GM21619 (cell line): ENCODE measurements around the gene SERINC2.

Experiments
- ATAC-seq: cut with Tn5 transposase; IDR thresholded peaks from one replicate; pipeline ENCODE4 v1.9.1; 2021; ENCODE audit not compliant: unreplicated experiment

SERINC2 gene

DNA sequence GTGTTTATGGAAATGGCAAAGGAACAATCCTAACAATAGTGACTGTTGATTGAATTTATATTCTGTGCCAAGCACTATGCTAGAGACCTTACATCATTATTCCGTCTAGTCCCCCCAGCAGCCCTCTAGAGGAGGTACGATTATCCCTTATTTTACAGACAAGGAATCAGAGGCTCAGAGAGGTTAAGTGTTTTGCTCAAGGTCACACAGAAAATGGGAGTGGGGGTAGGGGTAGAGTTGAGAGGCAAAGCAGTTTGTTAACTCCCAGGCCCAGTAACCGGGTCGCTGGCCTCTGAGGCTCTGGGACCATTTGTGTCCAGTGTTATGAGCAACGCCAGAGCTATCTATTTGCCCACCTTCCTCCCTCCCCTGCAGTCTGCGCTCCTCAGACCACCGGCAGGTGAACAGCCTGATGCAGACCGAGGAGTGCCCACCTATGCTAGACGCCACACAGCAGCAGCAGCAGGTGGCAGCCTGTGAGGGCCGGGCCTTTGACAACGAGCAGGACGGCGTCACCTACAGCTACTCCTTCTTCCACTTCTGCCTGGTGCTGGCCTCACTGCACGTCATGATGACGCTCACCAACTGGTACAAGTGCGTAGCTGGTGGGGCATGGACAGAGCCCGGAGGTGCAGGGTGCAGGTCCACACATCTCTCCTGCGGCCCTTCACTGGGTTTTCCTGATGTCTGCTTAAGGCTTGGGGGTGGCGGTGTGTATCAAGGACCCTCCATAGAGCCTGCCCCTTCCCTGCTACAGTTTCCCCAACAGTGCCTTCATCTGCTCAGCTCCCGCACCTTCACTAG lies 19.8 kb downstream of the SERINC2 start:
- ATAC-seq: no peak

DNA sequence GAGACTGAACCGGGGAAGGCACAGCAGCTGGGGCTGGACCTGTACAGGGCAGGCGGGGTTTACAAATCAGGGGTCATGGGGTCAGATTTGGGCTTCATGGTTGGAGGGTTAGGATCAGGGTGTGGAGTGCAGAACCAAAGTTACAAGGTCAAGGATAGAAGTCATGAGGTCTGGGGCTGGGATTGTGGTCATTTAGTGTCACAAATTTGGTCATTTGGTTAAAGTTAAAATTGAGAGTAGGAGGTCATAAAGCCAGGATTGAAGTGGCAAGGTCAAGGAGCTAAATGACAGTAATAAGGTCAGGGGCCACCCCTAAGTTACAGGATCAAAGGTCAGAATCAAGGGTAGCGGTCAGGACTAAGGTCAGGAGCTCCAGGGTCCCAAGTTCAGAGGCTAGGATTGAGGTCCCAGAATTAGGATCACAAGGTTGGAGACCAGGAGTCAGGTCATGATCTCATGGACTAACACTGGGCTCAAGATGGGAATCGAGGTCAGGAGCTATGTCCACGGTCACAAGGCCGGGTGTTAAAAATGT lies 20.4 kb downstream of the SERINC2 start:
- ATAC-seq: no peak

DNA sequence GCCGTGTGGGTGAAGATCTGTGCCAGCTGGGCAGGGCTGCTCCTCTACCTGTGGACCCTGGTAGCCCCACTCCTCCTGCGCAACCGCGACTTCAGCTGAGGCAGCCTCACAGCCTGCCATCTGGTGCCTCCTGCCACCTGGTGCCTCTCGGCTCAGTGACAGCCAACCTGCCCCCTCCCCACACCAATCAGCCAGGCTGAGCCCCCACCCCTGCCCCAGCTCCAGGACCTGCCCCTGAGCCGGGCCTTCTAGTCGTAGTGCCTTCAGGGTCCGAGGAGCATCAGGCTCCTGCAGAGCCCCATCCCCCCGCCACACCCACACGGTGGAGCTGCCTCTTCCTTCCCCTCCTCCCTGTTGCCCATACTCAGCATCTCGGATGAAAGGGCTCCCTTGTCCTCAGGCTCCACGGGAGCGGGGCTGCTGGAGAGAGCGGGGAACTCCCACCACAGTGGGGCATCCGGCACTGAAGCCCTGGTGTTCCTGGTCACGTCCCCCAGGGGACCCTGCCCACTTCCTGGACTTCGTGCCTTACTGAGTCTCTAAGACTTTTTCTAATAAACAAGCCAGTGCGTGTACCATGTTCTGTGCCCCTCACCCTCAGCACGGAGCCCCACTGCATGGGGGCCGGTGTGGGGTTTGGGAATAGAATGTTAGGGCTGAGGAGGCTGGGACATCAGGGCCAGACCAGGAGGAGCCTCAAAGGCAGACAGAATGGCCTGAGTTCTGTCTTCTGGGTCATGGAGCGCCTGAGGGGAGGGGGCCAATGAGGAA lies 21.3 kb downstream of the SERINC2 start:
- ATAC-seq: no peak

DNA sequence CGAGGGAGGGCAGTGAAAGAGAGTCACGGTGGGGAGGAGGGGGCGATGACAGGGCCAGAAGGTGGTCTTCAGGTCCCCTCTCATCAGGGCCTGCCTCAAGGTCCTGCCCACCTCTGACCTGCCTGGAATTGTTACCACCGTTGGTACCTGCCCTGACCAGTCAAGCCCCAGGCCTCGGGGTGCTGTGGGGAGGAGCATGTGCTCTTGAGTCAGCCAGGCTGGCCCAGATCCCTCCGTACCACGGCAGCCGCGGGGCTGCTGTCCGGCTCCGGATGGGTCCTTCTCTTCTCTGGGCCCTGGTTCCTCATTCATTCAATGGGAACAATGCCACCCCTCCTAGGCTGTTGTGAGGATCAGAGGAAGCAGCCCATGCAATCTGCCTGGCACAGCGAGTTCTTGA lies 22.0 kb downstream of the SERINC2 start:
- no peak for ATAC-seq

DNA sequence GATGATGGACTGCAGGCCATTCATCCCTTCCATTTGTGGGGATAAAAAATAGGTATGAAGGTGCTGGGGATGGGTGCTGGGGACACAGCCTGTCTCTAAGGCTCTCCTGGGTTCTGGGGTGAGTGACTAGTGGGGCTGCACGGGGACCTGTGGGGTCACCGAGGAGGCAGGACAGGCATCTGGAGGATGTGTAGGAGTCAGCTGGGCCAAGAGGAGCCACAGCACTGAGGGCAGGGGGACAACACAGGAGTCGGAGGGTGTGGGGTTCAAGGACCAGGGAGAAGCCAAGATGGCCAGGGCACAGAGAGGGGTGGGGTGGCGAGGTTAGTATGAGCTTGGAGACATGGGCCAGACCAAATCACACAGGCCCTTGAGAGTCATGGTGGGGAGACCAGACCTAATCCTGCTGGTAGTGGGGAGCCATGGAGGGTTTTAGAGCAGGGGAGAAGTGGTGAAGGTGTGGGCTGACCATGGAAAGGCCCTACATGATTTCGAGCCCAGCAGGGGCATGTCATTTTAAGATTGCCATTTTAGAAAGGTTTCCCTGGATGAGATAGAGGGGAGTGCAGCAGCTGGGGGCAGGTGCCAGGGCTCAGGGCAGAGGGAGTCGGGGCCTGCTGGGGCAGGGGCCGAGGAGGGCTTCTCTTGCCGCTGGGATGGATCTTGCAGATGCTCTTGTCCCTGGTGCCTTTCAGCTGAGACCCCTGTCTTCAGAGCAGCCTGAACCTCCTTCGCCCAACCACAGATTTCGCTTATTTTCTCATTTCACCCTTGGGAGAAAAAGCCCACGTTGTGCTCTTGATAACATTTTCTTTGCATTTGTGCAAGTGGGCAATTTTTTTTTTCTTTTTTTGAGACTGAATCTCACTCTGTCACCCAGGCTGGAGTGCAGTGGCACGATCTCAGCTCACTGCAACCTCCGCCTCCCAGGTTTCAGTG lies 22.7 kb downstream of the SERINC2 start:
- no peak for ATAC-seq

DNA sequence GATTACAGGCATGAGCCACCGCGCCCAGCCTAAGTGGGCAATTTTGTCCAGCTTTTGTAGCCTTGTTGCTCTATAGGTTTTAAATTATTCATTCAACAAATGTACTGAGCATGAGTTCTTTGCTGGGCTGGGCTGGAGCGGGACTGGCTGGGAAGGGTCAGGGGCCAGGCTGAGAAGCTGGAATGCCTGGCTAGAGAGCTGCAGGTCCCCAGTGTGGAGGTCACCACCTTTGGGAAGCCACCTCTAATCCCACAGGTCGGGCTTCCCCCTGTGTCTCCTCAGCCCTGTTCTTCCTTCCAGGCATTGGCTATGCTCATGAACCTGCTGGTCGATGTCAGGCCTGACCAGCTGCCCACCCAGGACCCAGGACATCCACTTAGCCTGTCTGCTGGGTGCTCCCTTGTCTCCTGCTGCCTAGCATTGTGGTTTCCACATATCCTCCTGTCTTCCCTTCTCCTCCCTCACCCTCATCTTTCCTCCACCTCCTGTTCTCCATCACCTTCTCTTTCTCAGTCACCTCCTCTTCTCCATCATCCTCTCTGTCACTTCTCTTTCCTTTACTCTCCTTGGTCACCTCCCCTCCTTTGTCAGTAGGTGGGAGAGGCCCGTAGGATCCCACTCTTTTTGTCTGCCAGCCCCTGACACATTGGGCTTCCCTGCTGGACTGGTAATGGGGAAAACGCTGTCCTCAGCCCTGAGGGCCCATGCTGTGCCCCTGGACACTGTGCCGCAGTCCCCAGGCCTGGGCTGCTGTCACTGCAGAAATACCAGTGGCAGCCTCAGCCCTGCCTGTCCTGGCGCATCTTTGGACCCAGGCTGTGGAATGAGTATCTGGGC lies 23.8 kb downstream of the SERINC2 start:
- no peak for ATAC-seq

DNA sequence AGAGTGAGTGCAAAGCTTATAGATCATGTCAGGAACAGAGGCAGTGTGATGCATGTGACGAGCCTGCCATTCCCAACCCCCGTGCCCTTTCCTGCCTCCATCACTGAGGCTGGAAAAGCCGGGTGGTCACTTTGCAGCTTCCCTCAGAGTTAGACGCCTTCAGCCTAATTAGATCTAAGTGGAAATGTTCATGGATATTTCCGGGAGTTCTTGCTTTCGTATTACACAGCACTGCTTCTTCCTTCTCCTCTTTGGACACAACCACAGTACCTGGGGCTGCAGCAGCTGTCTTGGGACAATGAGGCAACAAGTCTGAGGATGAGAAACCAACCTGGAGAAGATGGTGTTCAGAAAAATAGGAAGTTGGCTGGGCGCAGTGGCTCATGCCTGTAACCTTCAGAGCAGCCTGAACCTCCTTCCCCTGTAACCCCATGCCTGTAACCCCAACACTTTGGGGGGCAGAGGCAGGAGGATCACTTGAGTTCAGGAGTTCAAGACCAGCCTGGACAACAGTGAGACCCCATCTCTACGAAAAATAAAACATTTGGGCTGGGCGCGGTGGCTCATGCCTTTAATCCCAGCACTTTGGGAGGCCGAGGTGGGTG lies 24.5 kb downstream of the SERINC2 start:
- no peak for ATAC-seq

DNA sequence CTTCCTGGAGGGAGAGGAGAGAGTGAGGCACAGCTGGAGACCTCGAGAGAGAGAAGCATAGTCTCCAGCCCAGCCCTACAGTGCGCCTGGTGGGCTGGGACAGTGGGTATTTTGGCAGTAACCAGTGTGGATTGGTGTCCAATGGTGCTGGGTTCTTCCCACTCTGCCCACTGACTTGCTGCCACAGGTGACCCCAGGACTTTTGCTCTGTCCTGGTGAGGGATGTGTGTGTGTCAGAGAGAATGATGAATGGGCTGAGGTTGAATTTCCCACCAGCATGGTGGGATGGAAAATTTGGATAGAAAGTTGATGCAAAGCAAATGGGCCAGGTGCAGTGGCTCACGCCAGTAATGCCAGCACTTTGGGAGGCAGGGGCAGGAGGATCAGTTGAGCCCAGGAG lies 26.3 kb downstream of the SERINC2 start:
- no peak for ATAC-seq

DNA sequence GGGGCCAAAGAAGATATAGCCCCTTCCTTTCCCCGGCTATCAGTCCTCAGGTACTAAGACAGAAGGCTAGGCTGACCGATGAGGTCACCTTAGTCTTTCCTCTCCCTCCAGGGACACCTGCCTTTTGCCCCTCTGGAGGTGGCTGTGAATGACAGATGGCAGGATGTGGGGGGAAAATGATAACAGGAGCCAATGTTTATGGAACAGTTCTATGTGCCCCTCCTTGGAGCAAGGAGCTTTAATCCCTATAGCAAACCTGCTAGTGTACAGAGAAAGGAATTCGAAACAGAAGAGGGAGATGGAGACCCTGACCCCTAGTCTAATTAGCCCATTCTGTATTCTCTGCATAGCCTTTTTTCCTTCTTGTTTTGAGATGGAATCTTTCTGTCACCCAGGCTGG lies 28.1 kb downstream of the SERINC2 start:
- no peak for ATAC-seq

DNA sequence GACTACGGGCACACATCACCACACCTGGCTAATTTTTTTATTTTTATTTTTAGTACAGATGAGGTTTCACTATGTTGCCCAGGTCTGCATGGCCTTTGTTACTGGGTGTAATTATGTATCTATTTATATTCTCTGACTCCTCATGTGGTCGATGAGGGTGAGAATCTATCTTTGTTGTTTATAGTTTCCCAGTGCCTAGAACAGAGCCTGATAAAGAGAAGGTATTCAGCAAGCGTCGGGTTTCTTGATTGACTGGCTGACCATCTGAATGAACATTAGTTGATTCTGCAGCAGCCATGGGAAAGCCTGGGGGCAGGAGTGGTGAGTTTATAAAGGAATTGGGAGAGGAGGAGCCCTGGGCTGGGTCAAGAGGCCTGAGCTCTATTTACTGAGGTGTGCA lies 28.5 kb downstream of the SERINC2 start:
- ATAC-seq: no peak

DNA sequence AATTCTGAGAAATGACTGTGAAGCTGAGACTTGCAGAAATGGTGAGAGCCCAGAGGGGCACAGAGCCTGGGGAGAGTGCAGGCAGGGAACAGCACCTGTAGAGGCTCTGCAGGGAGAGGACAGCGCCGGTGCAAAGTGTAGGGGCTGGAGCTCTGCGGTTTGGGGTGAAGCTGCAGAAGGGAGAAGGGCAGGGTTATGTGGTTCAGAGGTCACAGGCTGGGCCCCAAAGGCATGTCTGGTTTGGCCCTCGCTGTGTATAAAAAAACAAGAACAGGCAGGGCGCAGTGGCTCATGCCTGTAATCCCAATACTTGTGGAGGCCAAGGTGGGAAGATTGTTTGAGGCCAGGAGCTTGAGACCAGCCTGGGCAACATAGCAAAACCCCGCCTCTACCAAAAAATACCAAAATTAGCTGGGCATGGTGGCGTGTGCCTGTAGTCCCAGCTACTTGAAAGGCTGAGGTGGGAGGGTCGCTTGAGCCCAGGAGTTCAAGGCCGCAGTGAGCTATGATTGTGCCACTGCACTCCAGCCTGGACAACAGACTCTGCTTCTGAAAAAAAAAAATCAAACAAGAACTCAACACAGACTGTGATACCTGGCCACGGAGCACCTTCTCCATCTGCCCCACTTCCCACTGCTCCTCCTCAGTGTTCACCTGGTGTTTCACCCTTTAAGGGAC lies 29.1 kb downstream of the SERINC2 start:
- no peak for ATAC-seq

DNA sequence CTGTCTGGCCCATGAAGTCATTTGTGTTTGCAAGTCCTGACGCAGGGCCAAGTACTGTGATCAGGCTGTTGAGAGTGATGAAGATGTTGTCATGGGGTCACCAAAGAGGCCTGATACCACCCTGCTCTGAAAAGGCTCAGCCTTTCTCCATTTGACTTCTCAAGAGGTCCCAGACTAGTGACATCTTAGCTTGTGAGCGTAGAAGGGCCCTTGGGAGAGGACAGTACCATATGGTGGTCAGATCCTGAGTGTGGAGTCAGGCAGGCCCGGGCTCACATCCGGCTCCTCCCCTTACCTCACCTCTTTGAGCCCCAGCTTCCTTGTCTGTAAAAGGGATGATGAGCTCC lies 29.6 kb downstream of the SERINC2 start:
- ATAC-seq: no peak

DNA sequence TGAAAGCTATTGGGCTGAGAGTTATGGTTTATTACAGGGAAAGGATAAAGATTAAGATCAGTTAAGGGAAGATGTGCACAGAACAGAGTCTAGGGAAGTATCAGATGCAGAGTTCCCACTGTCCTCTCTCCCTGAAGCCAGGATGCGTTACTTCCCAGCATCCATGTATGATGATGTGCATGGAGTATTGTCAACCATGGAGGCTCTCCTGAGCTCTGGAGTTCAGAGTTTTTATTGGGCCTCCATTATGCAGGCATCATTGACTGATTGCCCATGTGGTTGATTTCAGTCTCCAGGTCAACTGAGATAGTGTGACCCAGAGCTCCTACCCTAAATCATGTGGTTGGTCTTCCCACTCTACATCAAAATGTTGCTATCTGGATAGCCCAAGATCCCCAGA lies 30.7 kb downstream of the SERINC2 start:
- no peak for ATAC-seq

DNA sequence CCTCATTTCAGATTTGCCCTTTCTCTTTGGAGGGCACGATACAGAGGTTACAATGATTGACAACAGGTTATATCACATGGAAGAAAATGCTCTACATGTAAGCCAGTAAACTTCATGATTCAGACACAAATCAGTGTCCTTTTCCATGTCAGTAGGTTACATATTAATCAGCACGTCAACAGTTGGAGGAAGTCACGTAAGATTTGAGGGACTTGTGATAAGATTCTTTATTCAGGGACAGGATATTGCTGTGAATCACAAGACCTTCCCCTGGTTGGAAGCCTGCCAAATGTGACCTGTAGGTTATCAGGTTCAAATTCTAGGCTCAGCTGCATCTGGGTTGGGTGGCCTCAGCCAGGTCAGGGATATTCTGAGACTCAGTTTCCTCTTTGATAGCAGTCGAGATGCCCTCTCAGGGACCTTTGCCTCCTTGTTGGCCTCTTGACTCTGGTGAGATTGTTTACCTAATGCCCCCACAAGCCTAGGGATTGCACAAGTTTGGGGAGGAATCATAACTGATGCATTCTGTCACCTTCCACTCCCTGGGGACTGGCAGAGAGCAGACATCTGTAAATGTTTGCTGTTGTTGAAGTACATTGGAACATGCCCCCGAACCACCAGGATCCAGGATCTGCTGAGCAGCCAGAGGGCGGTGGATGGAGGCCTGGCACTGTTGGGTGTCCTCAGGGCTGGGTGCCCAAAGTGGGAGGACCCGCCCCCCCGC lies 31.9 kb downstream of the SERINC2 start:
- no peak for ATAC-seq

DNA sequence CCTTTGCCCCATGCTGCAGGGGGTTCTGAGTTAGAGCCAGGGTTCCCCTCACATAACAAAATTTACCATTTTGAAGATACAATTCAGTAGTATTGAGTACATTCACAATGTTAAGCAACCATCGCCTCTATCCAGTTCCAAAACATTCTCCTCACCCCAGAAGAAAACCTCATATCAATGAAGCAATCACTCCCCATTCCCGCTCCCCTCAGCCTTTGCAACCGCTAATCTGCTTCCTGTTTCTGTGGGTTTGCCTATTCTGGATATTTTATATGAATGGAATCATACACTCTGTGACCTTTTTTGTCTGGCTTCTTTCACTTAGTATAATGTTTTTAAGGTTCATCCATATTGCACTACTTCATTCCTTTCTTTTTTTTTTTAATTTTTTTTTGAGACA lies 32.9 kb downstream of the SERINC2 start:
- no peak for ATAC-seq

DNA sequence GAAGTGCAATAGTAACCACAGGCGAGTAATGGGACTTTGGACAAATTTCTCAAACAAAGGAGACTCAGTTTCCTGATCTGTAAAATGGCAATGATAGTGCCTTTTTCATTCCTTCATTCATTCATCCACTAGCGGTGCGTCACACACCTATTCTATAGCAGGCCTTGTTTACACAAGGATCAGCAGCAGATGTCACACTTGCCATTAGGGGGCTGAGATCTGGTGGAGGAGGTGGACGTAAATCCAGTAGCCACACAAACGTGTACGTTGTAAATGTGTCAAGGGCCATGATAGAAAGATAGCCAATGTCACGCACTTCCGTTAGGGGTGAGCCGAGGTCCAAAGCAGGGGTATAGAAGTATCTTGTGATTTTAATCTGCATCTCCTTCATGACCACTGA lies 34.2 kb downstream of the SERINC2 start:
- ATAC-seq: no peak

DNA sequence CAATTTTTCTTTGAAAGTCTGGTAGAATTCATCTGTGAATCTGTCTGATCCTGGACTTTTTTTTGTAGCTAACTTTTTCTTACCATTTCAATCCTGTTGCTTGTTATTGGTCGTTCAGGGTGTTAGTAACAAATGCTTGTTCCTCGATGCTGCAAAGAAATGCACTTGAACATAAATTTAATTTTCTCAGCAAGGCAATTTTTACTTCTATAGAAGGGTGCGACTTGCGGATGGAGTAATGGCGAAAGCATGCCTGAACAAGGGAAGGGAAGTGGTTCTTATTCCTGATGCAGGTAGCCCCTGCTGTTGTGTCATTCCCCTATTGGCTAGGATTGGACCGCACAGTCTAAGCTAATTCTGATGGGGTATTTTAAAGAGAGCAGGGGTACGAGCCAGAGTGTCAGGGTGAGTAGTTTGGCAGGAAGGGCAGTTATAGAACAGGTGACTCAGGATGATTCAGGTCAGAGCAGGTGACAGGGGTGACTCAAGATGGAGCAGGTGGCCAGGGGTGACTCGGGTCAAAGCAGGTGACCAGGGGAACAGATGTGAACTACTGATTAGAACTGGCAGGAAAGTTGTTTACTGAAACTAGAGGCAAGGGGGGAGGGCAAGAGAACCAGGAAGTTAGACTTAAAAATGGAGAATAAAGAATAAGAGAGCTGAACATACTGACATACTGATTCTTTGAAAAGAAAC lies 40.5 kb downstream of the SERINC2 start:
- no peak for ATAC-seq

DNA sequence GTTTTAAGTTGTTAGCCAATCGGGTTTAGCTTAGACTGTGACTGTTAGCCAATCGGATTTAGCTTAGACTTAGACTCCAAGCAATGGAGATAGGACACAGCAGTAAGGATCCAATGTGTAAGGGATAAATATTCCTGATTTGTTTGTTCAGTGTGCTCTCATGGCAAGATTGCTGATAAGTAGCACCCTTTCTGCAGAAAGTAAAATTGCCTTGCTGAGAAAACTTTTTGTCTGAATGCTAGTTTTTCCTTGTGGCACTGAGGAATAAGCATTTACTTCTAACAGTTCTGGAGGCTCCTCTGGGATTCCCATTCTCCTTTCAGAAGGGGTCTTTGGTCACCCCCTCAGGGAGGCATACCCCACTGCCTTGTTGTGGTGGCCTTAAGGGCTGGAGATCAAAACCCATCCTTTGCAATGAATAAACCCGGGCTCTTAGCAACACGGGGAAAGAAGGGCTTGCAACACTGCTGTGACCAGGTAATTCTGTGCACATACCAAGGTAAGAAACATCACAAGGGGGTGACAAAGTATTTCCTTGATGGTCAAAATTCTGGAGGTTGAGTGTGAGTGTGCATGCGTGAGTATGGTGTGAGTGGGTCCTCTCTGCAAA lies 45.4 kb downstream of the SERINC2 start:
- ATAC-seq: no peak
